ENCODE results near the gene HPCAL1. TPM values are rescaled to one million over a fixed set of nuclear protein-coding genes. Genes with fewer than 3 reads are reported as not detected.

HPCAL1 gene
- total RNA-seq, 2 experiments from 2014 or later, result 9.2 to 9.7 TPM

DNA sequence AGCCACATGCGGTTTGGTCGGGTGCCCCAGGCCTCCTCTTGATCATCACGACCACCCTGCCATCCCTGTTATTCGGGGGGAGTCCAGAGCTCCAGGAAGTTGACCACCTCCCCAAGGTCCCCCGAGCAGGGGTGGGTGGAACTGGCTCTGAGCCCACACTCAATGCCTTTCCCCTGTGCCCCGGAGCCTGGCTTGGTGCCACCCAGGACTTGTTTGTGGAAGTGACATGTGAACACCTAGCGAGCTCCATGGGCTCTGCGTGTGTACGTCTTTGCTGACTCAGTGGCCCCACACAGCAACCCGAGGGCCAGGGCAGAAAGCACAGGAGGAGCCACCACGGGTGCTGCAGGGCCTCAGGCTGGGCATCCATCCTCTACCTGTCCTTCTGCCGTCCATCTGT, 112.9 kb downstream of the HPCAL1 start:
- no peaks in the 10 kb centered on the region for H4K20me1 ChIP-seq (ENCODE audit: insufficient read depth, low read length)
- CTCF ChIA-PET (ENCODE audit: unreplicated experiment), result no interaction called here
- H2AFZ ChIP-seq (ENCODE audit: low read length), result no peak overlapping the region
- H3K36me3 ChIP-seq (ENCODE audit: insufficient read depth, low read length), result no peaks in the 10 kb centered on the region; the same call in 1 of the 2 replicates
- intact Hi-C loops (cut with micrococcal nuclease; ENCODE audit: unreplicated experiment), result no loop called here
- H3K4me2 ChIP-seq (ENCODE audit: low read length), result no peak overlapping the region
- no peak overlapping the region for H3K4me3 ChIP-seq (ENCODE audit: low read depth, low read length, poor library complexity, severe bottlenecking)
- H3K9me2 ChIP-seq (ENCODE audit: insufficient read depth, low read length), result no peaks in the 10 kb centered on the region
- no peak for TF ChIP-seq EZH2phosphoT487 (IDR thresholded peaks at IDR 0.05; ENCODE audit: borderline replicate concordance, low read depth, low read length)
- no peak for TF ChIP-seq CTCF (conservative IDR thresholded peaks at IDR 0.05; ENCODE audit: low read length)
- peaks cover 29% of the 10 kb centered on the region for H3K4me1 ChIP-seq (ENCODE audit: insufficient read depth, low read length, poor library complexity, severe bottlenecking)
- no peaks in the 10 kb centered on the region for H3K9me3 ChIP-seq (ENCODE audit: low read length)
- DNase-seq (ENCODE audit: low spot score), result no peak
- BruUV-seq (replicated peaks), result no TSS peak
- no peak overlapping the region for H3K27ac ChIP-seq (ENCODE audit: low read depth, low read length, poor library complexity, severe bottlenecking)
- H3K79me2 ChIP-seq (ENCODE audit: insufficient read depth, low read depth, low read length), result no peaks in the 10 kb centered on the region
- POLR2A ChIA-PET, result no interaction called here

DNA sequence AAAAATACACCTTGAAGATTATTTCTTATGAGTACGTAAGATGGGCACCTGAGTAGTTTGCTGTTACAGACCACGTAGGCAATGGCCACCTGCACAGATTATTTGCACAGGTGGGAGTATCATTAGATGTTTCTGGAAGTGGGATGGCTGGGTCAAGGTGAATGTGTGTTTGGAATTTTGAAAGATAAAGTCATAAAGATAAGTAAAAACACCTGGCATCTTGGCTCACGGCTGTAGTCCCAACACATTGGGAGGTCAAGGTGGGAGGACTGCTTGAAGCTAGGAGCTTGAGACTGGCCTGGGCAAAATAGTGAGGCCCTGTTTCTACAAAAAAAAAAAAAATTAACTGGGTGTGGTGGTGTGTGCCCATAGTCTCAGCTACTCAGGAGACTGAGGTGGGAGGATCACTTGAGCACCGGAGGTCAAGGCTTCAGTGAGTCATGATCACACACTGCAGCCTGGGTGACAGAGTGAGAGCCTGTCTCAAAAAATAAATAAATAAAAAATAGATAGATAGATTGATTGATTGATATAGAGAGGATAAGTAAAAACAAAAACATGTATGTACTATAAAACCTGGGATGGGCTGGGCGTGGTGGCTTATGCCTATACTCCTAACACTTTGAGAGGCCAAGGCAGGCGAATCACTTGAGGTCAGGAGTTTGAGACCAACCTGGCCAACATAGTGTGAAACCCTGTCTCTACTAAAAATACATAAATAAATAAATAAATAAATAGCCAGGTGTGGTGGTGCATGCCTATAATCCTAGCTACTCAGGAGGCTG, 115.0 kb downstream of the HPCAL1 start:
- no peak for DNase-seq (ENCODE audit: low spot score)
- H3K9me3 ChIP-seq (ENCODE audit: low read length), result no peaks in the 10 kb centered on the region
- H3K4me2 ChIP-seq (ENCODE audit: low read length), result no peak overlapping the region
- no peaks in the 10 kb centered on the region; the same call in 1 of the 2 replicates for H3K36me3 ChIP-seq (ENCODE audit: insufficient read depth, low read length)
- H3K4me1 ChIP-seq (ENCODE audit: insufficient read depth, low read length, poor library complexity, severe bottlenecking), result peaks cover 11% of the 10 kb centered on the region
- no peaks in the 10 kb centered on the region for H3K9me2 ChIP-seq (ENCODE audit: insufficient read depth, low read length)
- no peaks in the 10 kb centered on the region for H4K20me1 ChIP-seq (ENCODE audit: insufficient read depth, low read length)
- TF ChIP-seq CTCF (conservative IDR thresholded peaks at IDR 0.05; ENCODE audit: low read length), result no peak
- TF ChIP-seq EZH2phosphoT487 (IDR thresholded peaks at IDR 0.05; ENCODE audit: borderline replicate concordance, low read depth, low read length), result no peak
- no peak overlapping the region for H3K4me3 ChIP-seq (ENCODE audit: low read depth, low read length, poor library complexity, severe bottlenecking)
- no TSS peak for BruUV-seq (replicated peaks)
- ChIA-PET POLR2A (no interaction called here), CTCF (ENCODE audit: unreplicated experiment) (no interaction called here)
- no peak overlapping the region for H2AFZ ChIP-seq (ENCODE audit: low read length)
- no peak overlapping the region for H3K27ac ChIP-seq (ENCODE audit: low read depth, low read length, poor library complexity, severe bottlenecking)
- H3K79me2 ChIP-seq (ENCODE audit: insufficient read depth, low read depth, low read length), result no peaks in the 10 kb centered on the region
- intact Hi-C loops (cut with micrococcal nuclease; ENCODE audit: unreplicated experiment), result no loop called here

- H2AFZ ChIP-seq (ENCODE audit: low read length), result no peak overlapping the region
- intact Hi-C loops (cut with micrococcal nuclease; ENCODE audit: unreplicated experiment), result no loop called here
- no peak overlapping the region for H3K4me2 ChIP-seq (ENCODE audit: low read length)
- no peak overlapping the region for H3K4me3 ChIP-seq (ENCODE audit: low read depth, low read length, poor library complexity, severe bottlenecking)
- POLR2A ChIA-PET, result interaction anchor here (0.6 kb wide), 1 partner anchor 9 kb away, joined by 3 read pairs; no protein-coding TSS in a partner anchor
- no peaks in the 10 kb centered on the region for H3K4me1 ChIP-seq (ENCODE audit: insufficient read depth, low read length, poor library complexity, severe bottlenecking)
- TF ChIP-seq CTCF (conservative IDR thresholded peaks at IDR 0.05; ENCODE audit: low read length), result no peak
- TF ChIP-seq EZH2phosphoT487 (IDR thresholded peaks at IDR 0.05; ENCODE audit: borderline replicate concordance, low read depth, low read length), result no peak
- no peak for DNase-seq (ENCODE audit: low spot score)
- CTCF ChIA-PET (ENCODE audit: unreplicated experiment), result no interaction called here
- H3K9me3 ChIP-seq (ENCODE audit: low read length), result no peaks in the 10 kb centered on the region
- no peaks in the 10 kb centered on the region for H3K9me2 ChIP-seq (ENCODE audit: insufficient read depth, low read length)
- no TSS peak for BruUV-seq (replicated peaks)
- H3K27ac ChIP-seq (ENCODE audit: low read depth, low read length, poor library complexity, severe bottlenecking), result no peak overlapping the region
- H3K36me3 ChIP-seq (ENCODE audit: insufficient read depth, low read length), result no peaks in the 10 kb centered on the region
- H4K20me1 ChIP-seq (ENCODE audit: insufficient read depth, low read length), result no peaks in the 10 kb centered on the region
- H3K79me2 ChIP-seq (ENCODE audit: insufficient read depth, low read depth, low read length), result no peaks in the 10 kb centered on the region
Measured at GRCh38 chr2:10419553-10420257, 117.0 kb downstream of the HPCAL1 start.

All from OCI-LY7 (cell line).